Natural killer cell (primary cell): Measurements from ENCODE around the gene USP17L24. TPM values are rescaled to one million over a fixed set of nuclear protein-coding genes. Genes with fewer than 3 reads are reported as not detected.
"Not testable (repeated sequence)": the region's sequence is repeated elsewhere in the genome, so short reads cannot be mapped to it uniquely, and the experiment has no call there.

Source experiments
- ATAC-seq, 3 donors: fragments of 150-1000 bp in 2 of 3; fragments of 200-7000 bp in 1 of 3; cut with Tn5 transposase; 1 replicate in 1 of 3; 2 replicates in 2 of 3; pipeline ENCODE4 v1.10.0; 2021; ENCODE audit warnings: mild to moderate bottlenecking in 2 of 3, moderate library complexity in 2 of 3
- DNase-seq, 2 donors: peaks; one replicate each; pipeline versions ENCODE4 v3.0.0 to v3.0.0-alpha.2; 2013 to 2021; ENCODE audit warnings: mixed read lengths in 1 of 2
- H3K27ac ChIP-seq: one replicate; pipeline ENCODE4 v1.5.1; 2013; ENCODE audit warnings: mild to moderate bottlenecking, low read length
- H3K27me3 ChIP-seq: one replicate; pipeline ENCODE4 v1.6.1; 2013; ENCODE audit warnings: low read length; ENCODE audit not compliant: control insufficient read depth, insufficient read depth
- H3K36me3 ChIP-seq: one replicate; pipeline ENCODE4 v1.6.1; 2013; ENCODE audit warnings: low read length; ENCODE audit not compliant: control insufficient read depth, insufficient read depth
- H3K4me1 ChIP-seq: one replicate; pipeline ENCODE4 v1.6.1; 2013; ENCODE audit warnings: low read length; ENCODE audit not compliant: control insufficient read depth, insufficient read depth
- H3K4me3 ChIP-seq: one replicate; pipeline ENCODE4 v1.5.1; 2013; ENCODE audit warnings: low read length
- H3K9me3 ChIP-seq: one replicate; pipeline ENCODE4 v1.6.1; 2013; ENCODE audit warnings: low read length; ENCODE audit not compliant: control insufficient read depth, insufficient read depth
- H3K27ac Mint-ChIP-seq, 2 donors: one replicate each; pipeline ENCODE4 v1.8.0; 2022; ENCODE audit warnings: mild to moderate bottlenecking in 2 of 2, mixed read lengths in 2 of 2, moderate library complexity in 1 of 2
- H3K27me3 Mint-ChIP-seq, 2 donors: one replicate each; pipeline ENCODE4 v1.8.0; 2022; ENCODE audit warnings: low read depth in 2 of 2, mixed read lengths in 2 of 2
- H3K36me3 Mint-ChIP-seq: one replicate; pipeline ENCODE4 v1.8.0; 2022; ENCODE audit warnings: mixed read lengths
- H3K4me1 Mint-ChIP-seq, 2 donors: one replicate each; pipeline ENCODE4 v1.8.0; 2022; ENCODE audit warnings: mixed read lengths in 2 of 2
- H3K4me3 Mint-ChIP-seq: one replicate; pipeline ENCODE4 v1.8.0; 2022; ENCODE audit warnings: mild to moderate bottlenecking, moderate library complexity, mixed read lengths
- H3K9me3 Mint-ChIP-seq, 2 donors: one replicate each; pipeline ENCODE4 v1.8.0; 2022; ENCODE audit warnings: mixed read lengths in 2 of 2
- WGBS: methylation state at CpG from one replicate; pipeline ENCODE4 v1.1.7; 2013; ENCODE audit warnings: missing lambda C conversion rate; ENCODE audit not compliant: insufficient coverage; 5-methylcytosine and 5-hydroxymethylcytosine counted together
- intact Hi-C: fragments of 100-400 bp; cut with micrococcal nuclease; formaldehyde crosslinking; loops from one replicate; pipeline ENCODE4 v1.14.2; 2022
- total RNA-seq, 4 donors: library from RNA; stranded (reverse); fragments of 120-200 nt in 1 of 4; gene quantifications; one replicate each; pipeline versions ENCODE4 v1.2.3 to v1.2.4, GENCODE V29; 2013 to 2022

USP17L24 gene
- not detected for total RNA-seq
- not detected for total RNA-seq (2013)

- H3K27ac ChIP-seq, H3K9me3 Mint-ChIP-seq, intact Hi-C loops, ATAC-seq, DNase-seq, H3K4me3 ChIP-seq, H3K27me3 ChIP-seq, H3K27ac Mint-ChIP-seq, H3K36me3 ChIP-seq, H3K4me1 ChIP-seq, H3K36me3 Mint-ChIP-seq, H3K27me3 Mint-ChIP-seq, H3K9me3 ChIP-seq, H3K4me3 Mint-ChIP-seq, H3K4me1 Mint-ChIP-seq: not testable (repeated sequence)
- WGBS, result no CpG with 5 or more reads among the region's 15 CpGs
Observed at GRCh38 chr4:9324865-9325264, at the start of gene USP17L24. Gene USP17L24 (plus strand): TSS chr4:9325165. CDS start chr4:9325165, 0 bp downstream.

GRCh38 chr4:9324191-9324590, 774 bp upstream of the USP17L24 start:
- H3K27ac Mint-ChIP-seq, H3K4me3 Mint-ChIP-seq, H3K27me3 Mint-ChIP-seq, ATAC-seq, H3K9me3 Mint-ChIP-seq, H3K36me3 ChIP-seq, H3K27me3 ChIP-seq, DNase-seq, H3K27ac ChIP-seq, H3K4me1 ChIP-seq, H3K4me3 ChIP-seq, H3K9me3 ChIP-seq, H3K4me1 Mint-ChIP-seq, intact Hi-C loops, H3K36me3 Mint-ChIP-seq: not testable (repeated sequence)
- no CpG with 5 or more reads among the region's 13 CpGs for WGBS

- H3K4me3 Mint-ChIP-seq, H3K4me1 ChIP-seq, H3K4me3 ChIP-seq, ATAC-seq, intact Hi-C loops, H3K27ac ChIP-seq, H3K36me3 ChIP-seq, H3K27ac Mint-ChIP-seq, H3K27me3 Mint-ChIP-seq, H3K9me3 ChIP-seq, DNase-seq, H3K27me3 ChIP-seq, H3K9me3 Mint-ChIP-seq, H3K4me1 Mint-ChIP-seq, H3K36me3 Mint-ChIP-seq: not testable (repeated sequence)
- no CpG with 5 or more reads among the region's 15 CpGs for WGBS
Observed at GRCh38 chr4:9329611-9330010, 4.6 kb downstream of the USP17L24 start, which contains the start of gene USP17L25. Gene USP17L25 (plus strand): TSS chr4:9329911. CDS start chr4:9329911, 0 bp downstream.

- H3K27ac Mint-ChIP-seq, intact Hi-C loops, H3K4me1 Mint-ChIP-seq, H3K9me3 ChIP-seq, H3K4me1 ChIP-seq, ATAC-seq, H3K4me3 ChIP-seq, H3K36me3 ChIP-seq, H3K9me3 Mint-ChIP-seq, H3K4me3 Mint-ChIP-seq, H3K27ac ChIP-seq, DNase-seq, H3K27me3 ChIP-seq, H3K27me3 Mint-ChIP-seq, H3K36me3 Mint-ChIP-seq: not testable (repeated sequence)
- WGBS, result no CpG with 5 or more reads among the region's 15 CpGs
Observed at GRCh38 chr4:9334358-9334757, 9.4 kb downstream of the USP17L24 start, which contains the start of gene USP17L26. Gene USP17L26 (plus strand): TSS chr4:9334658. CDS start chr4:9334658, 0 bp downstream.

- ATAC-seq, H3K27ac Mint-ChIP-seq, H3K27me3 ChIP-seq, H3K36me3 Mint-ChIP-seq, H3K4me3 ChIP-seq, H3K4me1 ChIP-seq, H3K9me3 ChIP-seq, H3K27ac ChIP-seq, H3K4me1 Mint-ChIP-seq, H3K4me3 Mint-ChIP-seq, intact Hi-C loops, DNase-seq, H3K9me3 Mint-ChIP-seq, H3K27me3 Mint-ChIP-seq, H3K36me3 ChIP-seq: not testable (repeated sequence)
- no CpG with 5 or more reads among the region's 15 CpGs for WGBS
Observed at GRCh38 chr4:9339103-9339502, 14.1 kb downstream of the USP17L24 start, which contains the start of gene USP17L5. Gene USP17L5 (plus strand): TSS chr4:9339403. CDS start chr4:9339403, 0 bp downstream.

GRCh38 chr4:9343848-9344247, 18.9 kb downstream of the USP17L24 start, which contains the start of gene USP17L27:
Gene USP17L27 (plus strand): TSS chr4:9344148. CDS start chr4:9344148, 0 bp downstream.
- H3K9me3 Mint-ChIP-seq, H3K9me3 ChIP-seq, intact Hi-C loops, DNase-seq, H3K36me3 ChIP-seq, H3K4me3 ChIP-seq, H3K27ac Mint-ChIP-seq, H3K27ac ChIP-seq, H3K27me3 ChIP-seq, H3K4me1 ChIP-seq, H3K4me3 Mint-ChIP-seq, H3K27me3 Mint-ChIP-seq, H3K36me3 Mint-ChIP-seq, H3K4me1 Mint-ChIP-seq, ATAC-seq: not testable (repeated sequence)
- no CpG with 5 or more reads among the region's 15 CpGs for WGBS

- DNase-seq, H3K27me3 ChIP-seq, H3K27ac Mint-ChIP-seq, H3K4me1 Mint-ChIP-seq, H3K27ac ChIP-seq, ATAC-seq, intact Hi-C loops, H3K4me1 ChIP-seq, H3K9me3 Mint-ChIP-seq, H3K4me3 Mint-ChIP-seq, H3K27me3 Mint-ChIP-seq, H3K9me3 ChIP-seq, H3K36me3 Mint-ChIP-seq, H3K36me3 ChIP-seq, H3K4me3 ChIP-seq: not testable (repeated sequence)
- no CpG with 5 or more reads among the region's 15 CpGs for WGBS
Observed at GRCh38 chr4:9348593-9348992, 23.6 kb downstream of the USP17L24 start, which contains the start of gene USP17L28. Gene USP17L28 (plus strand): TSS chr4:9348893. CDS start chr4:9348893, 0 bp downstream.

GRCh38 chr4:9350866-9351265, 25.9 kb downstream of the USP17L24 start:
- not testable (repeated sequence) for H3K9me3 ChIP-seq

More at GRCh38 chr4:9350866-9351265, 25.9 kb downstream of the USP17L24 start:
- intact Hi-C loops, DNase-seq, H3K4me3 Mint-ChIP-seq, H3K27me3 Mint-ChIP-seq, H3K27ac Mint-ChIP-seq, H3K36me3 Mint-ChIP-seq, H3K4me1 Mint-ChIP-seq, H3K4me1 ChIP-seq, H3K36me3 ChIP-seq, H3K27me3 ChIP-seq, H3K4me3 ChIP-seq, ATAC-seq, H3K9me3 Mint-ChIP-seq, H3K27ac ChIP-seq: not testable (repeated sequence)
- WGBS, result 96% methylated on average over 10 of the region's 18 CpGs
